WTC11 (cell line): ENCODE results near the gene NEUROD1.

Source experiments
- CTCF ChIP-seq: fragments of 200-600 bp; IDR thresholded peaks from 2 replicates; pipeline ENCODE4 v1.8.0; 2022; ENCODE audit warnings: antibody characterized with exemption
- ETV6 ChIP-seq: sonication (generic); formaldehyde crosslinking; IDR thresholded peaks from 2 replicates; pipeline ENCODE4 v1.8.1; 2022; ENCODE audit warnings: mild to moderate bottlenecking, missing genetic modification reagents
- TF ChIP-seq, protein P1 (sequence below): sonication (generic); formaldehyde crosslinking; IDR thresholded peaks from 2 replicates; pipeline ENCODE4 v1.8.1; 2023; ENCODE audit warnings: mild to moderate bottlenecking, missing genetic modification reagents, moderate library complexity

DNA sequence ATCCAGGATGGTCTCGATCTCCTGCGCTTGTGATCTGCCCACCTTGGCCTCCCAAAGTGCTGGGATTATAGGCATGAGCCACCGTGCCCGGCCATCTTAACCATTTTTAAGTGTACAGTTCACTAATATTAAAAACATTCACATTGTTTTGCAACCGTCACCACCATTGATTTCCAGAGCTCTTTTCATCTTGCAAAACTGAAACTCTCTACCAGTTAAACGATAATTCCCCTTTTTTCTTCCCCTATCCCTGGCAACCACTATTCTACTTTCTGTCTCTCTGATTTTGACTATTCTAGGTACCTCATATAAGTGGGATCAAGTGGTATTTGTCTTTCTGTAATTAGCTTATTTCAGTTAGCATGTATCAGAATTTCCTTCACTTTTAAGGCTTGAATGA is 16.8 kb upstream of the NEUROD1 start:
- TF ChIP-seq CTCF (no peak), ETV6 (CRISPR knock-in tag) (no peak)
- TF ChIP-seq, protein P1, sequence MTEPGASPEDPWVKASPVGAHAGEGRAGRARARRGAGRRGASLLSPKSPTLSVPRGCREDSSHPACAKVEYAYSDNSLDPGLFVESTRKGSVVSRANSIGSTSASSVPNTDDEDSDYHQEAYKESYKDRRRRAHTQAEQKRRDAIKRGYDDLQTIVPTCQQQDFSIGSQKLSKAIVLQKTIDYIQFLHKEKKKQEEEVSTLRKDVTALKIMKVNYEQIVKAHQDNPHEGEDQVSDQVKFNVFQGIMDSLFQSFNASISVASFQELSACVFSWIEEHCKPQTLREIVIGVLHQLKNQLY (CRISPR knock-in tag): no peak
